IPS-NIHi11 (cell line): Measurements from ENCODE around the gene TMEM92.

Experiments used
- DNase-seq: peaks from one replicate; pipeline ENCODE4 v3.0.0; 2012; ENCODE audit warnings: mixed read lengths, low spot score

TMEM92 gene

DNA sequence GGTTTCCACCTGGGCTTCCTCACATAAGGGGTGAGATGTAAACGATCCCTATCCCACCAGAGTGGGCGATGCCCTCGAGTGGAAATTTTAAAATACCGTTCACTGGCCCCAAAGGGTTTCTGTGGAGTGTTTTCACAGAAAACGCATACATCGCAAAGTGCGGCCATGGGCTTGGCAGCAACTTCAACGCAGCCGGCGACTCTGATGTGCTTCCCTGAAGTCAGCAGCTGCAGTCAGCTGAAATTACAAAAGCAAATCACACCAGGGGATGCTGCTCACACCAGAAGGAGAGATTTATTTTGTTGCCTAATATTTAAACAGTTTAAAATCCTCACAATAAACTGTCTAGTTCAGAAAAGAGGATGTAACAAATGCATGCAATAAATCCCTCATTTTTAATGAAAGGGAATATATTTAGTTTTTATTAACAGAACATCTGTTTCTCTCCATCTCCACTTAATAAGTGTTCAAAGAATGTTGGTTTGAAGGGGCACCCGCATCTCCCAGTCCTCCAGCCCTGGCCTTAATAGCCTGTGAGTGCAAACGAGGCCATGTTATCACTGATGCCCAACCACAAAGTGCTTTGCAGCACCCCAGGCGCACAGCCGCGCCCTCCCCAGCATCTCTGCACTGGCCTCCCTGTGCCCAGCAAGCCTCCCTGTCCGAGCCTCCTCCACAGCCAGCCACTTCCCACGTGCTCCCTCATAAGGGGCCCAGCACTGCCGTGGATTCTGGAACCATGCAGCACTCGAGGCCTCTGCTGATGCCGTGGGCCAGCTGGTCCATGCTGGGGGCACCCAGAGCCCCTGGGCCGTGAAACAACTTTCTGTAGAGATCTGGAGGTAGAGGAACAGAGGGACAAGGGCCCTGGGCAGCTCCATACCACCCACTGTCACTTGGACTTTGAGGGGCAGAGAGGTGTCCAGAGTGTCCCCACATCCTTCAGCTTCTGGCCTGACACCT, 54.4 kb downstream of the TMEM92 start:
- DNase-seq, result no peak

DNA sequence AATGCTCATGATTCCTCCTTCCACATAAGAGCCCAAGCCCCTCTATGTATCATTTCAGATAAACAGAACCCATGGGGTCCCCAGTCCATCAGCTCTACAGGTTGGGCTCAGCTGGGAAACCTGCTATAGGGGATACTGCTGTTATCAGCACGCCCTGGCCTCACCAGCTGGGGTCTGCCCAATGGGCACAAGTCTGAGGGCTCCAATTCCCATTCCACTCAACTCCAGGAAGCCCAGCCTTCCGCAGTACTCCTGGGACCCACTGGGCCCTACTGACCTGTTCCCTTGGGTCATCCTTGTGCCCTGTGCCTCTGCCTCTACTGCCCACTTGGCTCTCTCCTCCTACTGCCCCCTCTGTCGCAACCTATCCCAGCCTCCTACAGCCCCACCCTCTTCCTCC, 55.5 kb downstream of the TMEM92 start:
- no peak for DNase-seq

DNA sequence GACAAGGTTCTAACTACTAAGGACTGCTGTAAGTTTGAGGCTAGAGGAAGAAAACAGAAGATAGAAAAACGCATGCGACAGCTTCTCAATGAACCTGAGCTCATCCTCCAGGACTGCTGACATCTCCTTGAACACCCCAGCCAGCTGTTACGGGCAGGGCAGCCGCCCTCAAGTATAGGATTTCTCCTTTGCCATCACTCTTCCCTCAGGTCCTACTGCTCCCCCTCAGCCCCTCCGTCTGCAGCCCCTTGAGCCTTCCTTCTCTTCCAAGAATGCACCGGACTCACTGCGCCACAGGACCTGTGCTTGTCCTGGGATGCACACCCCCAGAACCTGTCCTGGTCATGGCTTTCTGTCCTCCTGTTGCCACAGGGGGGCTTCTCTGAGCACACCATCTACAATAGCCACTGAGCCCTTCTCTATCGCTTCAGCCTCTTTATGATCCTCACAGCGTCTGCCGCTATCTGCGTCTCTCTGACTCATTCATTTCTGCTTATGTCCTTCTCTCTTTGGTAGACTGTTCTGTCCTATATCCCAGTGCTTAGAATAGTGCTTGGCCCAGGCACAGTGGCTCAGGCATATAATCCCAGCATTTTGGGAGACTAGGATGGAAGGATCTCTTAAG, 56.0 kb downstream of the TMEM92 start:
- no peak for DNase-seq
